Hepatocyte (in vitro differentiated cells): ENCODE data around the gene EPHA4. TPM values are rescaled to one million over a fixed set of nuclear protein-coding genes. Genes with fewer than 3 reads are reported as not detected.
A peak's percentile ranks its signal among the peaks of the same experiment; 100 is the strongest.

Experiments
- DNase-seq: peaks from one replicate; pipeline ENCODE4 v3.0.0-alpha.2; 2016; ENCODE audit warnings: low spot score
- H2AFZ ChIP-seq: fragments of 200-600 bp; sonication (generic); 2 replicates; pipeline ENCODE4 v1.6.0; 2016; ENCODE audit warnings: antibody characterized with exemption, mild to moderate bottlenecking
- H3K27ac ChIP-seq: fragments of 200-600 bp; sonication (generic); 2 replicates; pipeline ENCODE4 v1.5.1; 2016; ENCODE audit warnings: mild to moderate bottlenecking
- H3K27me3 ChIP-seq: fragments of 200-600 bp; sonication (generic); 2 replicates; pipeline ENCODE4 v1.6.1; 2016
- H3K36me3 ChIP-seq: fragments of 200-600 bp; sonication (generic); replicated peaks from 2 replicates; pipeline ENCODE4 v1.5.1; 2016; ENCODE audit warnings: low read depth; ENCODE audit not compliant: insufficient read depth
- H3K4me1 ChIP-seq: fragments of 200-600 bp; sonication (generic); 2 replicates; pipeline ENCODE4 v1.5.1; 2016; ENCODE audit warnings: mild to moderate bottlenecking, moderate library complexity; ENCODE audit not compliant: insufficient read depth
- H3K4me2 ChIP-seq: fragments of 200-600 bp; sonication (generic); 2 replicates; pipeline ENCODE4 v1.6.0; 2016
- H3K4me3 ChIP-seq: fragments of 200-600 bp; sonication (generic); 2 replicates; pipeline ENCODE4 v1.5.1; 2016; ENCODE audit warnings: mild to moderate bottlenecking
- H3K79me2 ChIP-seq: fragments of 200-600 bp; sonication (generic); 2 replicates; pipeline ENCODE4 v1.6.0; 2017; ENCODE audit warnings: mild to moderate bottlenecking
- H3K9me2 ChIP-seq: fragments of 200-600 bp; sonication (generic); replicated peaks from 2 replicates; pipeline ENCODE4 v1.6.0; 2017; ENCODE audit warnings: mild to moderate bottlenecking; ENCODE audit not compliant: insufficient read depth
- H3K9me3 ChIP-seq: fragments of 200-600 bp; sonication (generic); 2 replicates; pipeline ENCODE4 v1.5.1; 2016; ENCODE audit warnings: low read depth, mild to moderate bottlenecking
- H4K20me1 ChIP-seq: fragments of 200-600 bp; sonication (generic); 2 replicates; pipeline ENCODE4 v1.6.0; 2016; ENCODE audit warnings: mild to moderate bottlenecking; ENCODE audit not compliant: insufficient read depth, poor library complexity, severe bottlenecking
- EZH2 ChIP-seq: fragments of 200-600 bp; sonication (generic); IDR thresholded peaks from 2 replicates; pipeline ENCODE4 v1.6.1; 2016; ENCODE audit warnings: antibody characterized with exemption, mild to moderate bottlenecking, borderline replicate concordance
- EZH2phosphoT487 ChIP-seq: fragments of 200-600 bp; sonication (generic); IDR thresholded peaks from one replicate; pipeline ENCODE4 v1.6.1; 2018; ENCODE audit warnings: antibody characterized with exemption, mild to moderate bottlenecking, low read depth, moderate library complexity; ENCODE audit not compliant: unreplicated experiment, severe bottlenecking
- WGBS: methylation state at CpG from one replicate; pipeline ENCODE4 v1.1.6; 2016; ENCODE audit warnings: low lambda C conversion rate; ENCODE audit errors: missing lambda C conversion rate; 5-methylcytosine and 5-hydroxymethylcytosine counted together
- polyA plus RNA-seq: library from polyadenylated mRNA; unstranded; fragments of >200 nt; fragmentation: Nextera tagmentation; extraction: Ambion mirVana; gene quantifications from 2 replicates; pipeline ENCODE4 v1.2.1, GENCODE V29; 2016
- total RNA-seq: library from RNA; depleted of rRNA; stranded (reverse); fragments of >200 nt; gene quantifications from 2 replicates; pipeline ENCODE4 v1.2.3, GENCODE V29; 2014
- TF ChIP-seq, protein P1 (sequence below): fragments of 200-600 bp; sonication (generic); IDR thresholded peaks from 2 replicates; pipeline ENCODE4 v1.5.1; 2016; ENCODE audit warnings: antibody characterized with exemption, mild to moderate bottlenecking; ENCODE audit not compliant: poor library complexity

The EPHA4 gene
- total and polyA plus RNA-seq, 2 experiments from 2014 or later = 7.8 to 36.8 TPM

DNA sequence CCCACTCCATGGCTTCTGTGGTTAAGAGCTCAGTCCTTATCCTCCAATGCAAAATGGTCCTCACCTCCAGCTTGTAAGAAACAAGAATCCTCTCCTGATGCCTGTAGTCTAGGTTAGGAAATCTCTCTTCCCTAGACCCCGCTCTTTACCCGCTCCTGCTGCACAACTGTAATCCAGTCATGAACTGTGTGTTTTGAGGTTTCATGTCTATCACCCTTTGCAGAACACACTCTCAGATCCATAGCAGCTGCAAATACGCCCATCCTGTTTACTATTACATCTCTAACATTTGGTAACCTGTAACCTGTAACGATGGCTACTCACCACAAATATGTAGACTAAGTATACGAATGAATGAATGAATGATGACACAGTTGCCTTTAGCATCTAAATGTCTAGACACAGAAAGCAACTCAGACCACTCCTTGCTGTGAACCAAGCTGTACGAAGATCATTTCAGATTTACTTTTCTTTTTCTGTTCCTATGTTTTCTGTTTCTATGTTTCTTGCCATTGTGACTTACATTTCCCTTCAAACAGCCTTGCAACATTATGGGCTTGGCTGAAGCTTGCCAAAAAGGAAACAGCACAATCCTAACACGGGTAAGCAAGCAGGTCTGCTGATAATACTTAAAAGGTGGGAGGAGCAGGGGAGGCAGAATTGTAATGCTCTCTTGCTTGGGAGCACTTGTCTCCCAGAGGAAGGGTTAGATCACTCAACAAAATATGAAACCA is 53.7 kb downstream of the EPHA4 start:
- Histone ChIP-seq H3K9me2 (no peaks in the 10 kb centered on the region), H3K27me3 (no peaks in the 10 kb centered on the region), H3K36me3 (no peaks in the 10 kb centered on the region), H3K79me2 (peaks cover 33% of the 10 kb centered on the region), H3K4me1 (peaks cover 10% of the 10 kb centered on the region), H4K20me1 (peaks cover 3% of the 10 kb centered on the region), H3K4me3 (no peak overlapping the region), H3K27ac (peak overlapping the region; percentile 5), H3K4me2 (peak overlapping the region; percentile 12), H2AFZ (no peak overlapping the region), H3K9me3 (no peaks in the 10 kb centered on the region)
- WGBS = 67% methylated on average over 7 of the region's 7 CpGs
- no peak for DNase-seq
- TF ChIP-seq EZH2 = no peak
- TF ChIP-seq, protein P1, sequence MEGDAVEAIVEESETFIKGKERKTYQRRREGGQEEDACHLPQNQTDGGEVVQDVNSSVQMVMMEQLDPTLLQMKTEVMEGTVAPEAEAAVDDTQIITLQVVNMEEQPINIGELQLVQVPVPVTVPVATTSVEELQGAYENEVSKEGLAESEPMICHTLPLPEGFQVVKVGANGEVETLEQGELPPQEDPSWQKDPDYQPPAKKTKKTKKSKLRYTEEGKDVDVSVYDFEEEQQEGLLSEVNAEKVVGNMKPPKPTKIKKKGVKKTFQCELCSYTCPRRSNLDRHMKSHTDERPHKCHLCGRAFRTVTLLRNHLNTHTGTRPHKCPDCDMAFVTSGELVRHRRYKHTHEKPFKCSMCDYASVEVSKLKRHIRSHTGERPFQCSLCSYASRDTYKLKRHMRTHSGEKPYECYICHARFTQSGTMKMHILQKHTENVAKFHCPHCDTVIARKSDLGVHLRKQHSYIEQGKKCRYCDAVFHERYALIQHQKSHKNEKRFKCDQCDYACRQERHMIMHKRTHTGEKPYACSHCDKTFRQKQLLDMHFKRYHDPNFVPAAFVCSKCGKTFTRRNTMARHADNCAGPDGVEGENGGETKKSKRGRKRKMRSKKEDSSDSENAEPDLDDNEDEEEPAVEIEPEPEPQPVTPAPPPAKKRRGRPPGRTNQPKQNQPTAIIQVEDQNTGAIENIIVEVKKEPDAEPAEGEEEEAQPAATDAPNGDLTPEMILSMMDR = no peak
- no peak for TF ChIP-seq EZH2phosphoT487

DNA sequence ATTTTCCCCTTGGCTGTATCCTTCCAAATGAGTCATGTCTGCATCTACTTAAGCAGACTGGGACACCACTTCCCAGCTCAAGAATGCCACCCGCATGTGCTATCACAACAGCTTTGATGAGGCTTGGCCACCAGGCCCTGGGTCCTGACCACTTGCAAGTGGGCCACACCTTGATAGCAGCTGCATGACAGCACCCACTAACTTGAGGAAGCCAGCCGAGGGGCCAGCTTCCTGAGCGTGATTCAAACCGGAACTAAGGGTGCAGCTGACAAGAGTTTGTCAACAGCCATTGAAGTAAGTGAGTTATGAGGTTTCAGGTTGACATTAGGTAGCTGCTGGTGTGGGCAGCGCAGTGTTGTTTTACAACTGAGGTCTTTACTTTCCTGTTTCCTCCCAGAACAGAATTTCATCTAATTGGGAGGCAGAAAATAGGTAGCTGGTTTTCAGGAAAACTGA is 54.4 kb downstream of the EPHA4 start:
- DNase-seq = no peak
- Histone ChIP-seq H3K27me3 (no peaks in the 10 kb centered on the region), H3K4me2 (no peak overlapping the region), H3K4me1 (peaks cover 10% of the 10 kb centered on the region), H3K4me3 (no peak overlapping the region), H3K27ac (no peak overlapping the region), H2AFZ (no peak overlapping the region), H3K9me2 (no peaks in the 10 kb centered on the region), H3K36me3 (no peaks in the 10 kb centered on the region), H4K20me1 (peaks cover 3% of the 10 kb centered on the region), H3K9me3 (no peaks in the 10 kb centered on the region), H3K79me2 (peaks cover 33% of the 10 kb centered on the region)
- WGBS = 73% methylated on average over 5 of the region's 5 CpGs
- TF ChIP-seq, protein P1 = no peak
- TF ChIP-seq EZH2 (no peak), EZH2phosphoT487 (no peak)

DNA sequence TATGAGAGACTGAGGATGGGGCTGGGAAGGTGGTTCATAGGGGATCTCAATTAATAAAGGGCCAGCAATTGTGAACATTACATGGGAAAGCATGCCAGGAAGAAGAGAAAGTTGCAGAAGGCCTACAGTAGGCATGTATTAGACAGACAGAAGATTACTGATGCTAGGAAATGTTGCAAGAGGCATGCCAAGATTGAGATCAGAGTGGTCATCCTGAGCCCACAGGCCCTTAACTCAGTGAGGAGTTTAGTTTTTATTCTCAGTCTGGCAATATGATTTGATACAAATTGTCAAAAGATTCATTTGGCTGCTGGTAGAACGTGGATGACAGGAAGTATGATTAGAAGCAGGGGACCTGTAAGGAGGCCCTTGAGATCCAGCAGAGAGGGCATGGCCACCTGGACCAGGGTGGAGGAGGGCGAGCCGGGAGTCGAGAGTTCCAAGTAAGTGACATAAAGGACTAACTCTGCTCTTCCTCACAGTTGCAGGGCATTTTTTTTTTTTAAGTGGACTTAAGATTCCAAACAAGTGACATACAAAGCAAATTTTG is 54.9 kb downstream of the EPHA4 start:
- TF ChIP-seq, protein P1 = no peak
- TF ChIP-seq EZH2phosphoT487 (no peak), EZH2 (no peak)
- 89% methylated on average over 4 of the region's 4 CpGs for WGBS
- Histone ChIP-seq H3K36me3 (no peaks in the 10 kb centered on the region), H3K4me3 (no peak overlapping the region), H3K79me2 (peaks cover 30% of the 10 kb centered on the region), H3K27me3 (no peaks in the 10 kb centered on the region), H4K20me1 (peaks cover 5% of the 10 kb centered on the region), H2AFZ (no peak overlapping the region), H3K27ac (no peak overlapping the region), H3K9me3 (no peaks in the 10 kb centered on the region), H3K4me2 (no peak overlapping the region), H3K4me1 (peaks cover 10% of the 10 kb centered on the region), H3K9me2 (no peaks in the 10 kb centered on the region)
- DNase-seq = no peak
